ENCODE data around the gene HTR3D.
"Not testable (repeated sequence)": the region's sequence is repeated elsewhere in the genome, so short reads cannot be mapped to it uniquely, and the experiment has no call there.

The HTR3D gene

GRCh38 chr3:184068344-184068743 is 36.8 kb downstream of the HTR3D start:
- H3K4me1 ChIP-seq (ENCODE audit: control insufficient read depth, insufficient read depth, low read length, poor library complexity, severe bottlenecking): no peaks in the 10 kb centered on the region
- no peaks in the 10 kb centered on the region for H3K36me3 ChIP-seq (ENCODE audit: control insufficient read depth, insufficient read depth, low read length)
- 88 to 100% methylated on average over 2 to 4 of the region's 5 CpGs for WGBS, 2 experiments (ENCODE audit: insufficient coverage in 2 of 2)
- peaks cover 9% of the 10 kb centered on the region for H3K9me3 ChIP-seq (ENCODE audit: control insufficient read depth, low read length)
- no peak overlapping the region for H3K4me3 ChIP-seq (ENCODE audit: extremely low read depth, insufficient read depth, low read length, poor library complexity, severe bottlenecking)
- H3K27ac ChIP-seq (ENCODE audit: low read depth, low read length, severe bottlenecking): no peak overlapping the region

DNA sequence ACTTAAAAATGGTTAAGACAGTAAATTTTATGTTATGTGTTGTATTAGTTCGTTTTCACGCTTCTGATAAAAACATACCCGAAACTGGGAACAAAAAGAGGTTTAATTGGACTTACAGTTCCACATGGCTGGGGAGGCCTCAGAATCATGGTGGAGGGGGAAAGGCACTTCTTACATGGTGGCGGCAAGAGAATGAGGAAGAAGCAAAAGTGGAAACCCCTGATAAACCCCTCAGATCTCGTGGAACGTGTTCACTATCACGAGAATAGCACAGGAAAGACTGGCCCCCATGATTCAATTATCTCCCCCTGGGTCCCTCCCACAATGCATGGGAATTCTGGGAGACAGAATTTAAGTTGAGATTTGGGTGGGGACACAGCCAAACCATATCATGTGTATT is 39.6 kb downstream of the HTR3D start:
- not testable (repeated sequence) for H3K9me3 ChIP-seq (ENCODE audit: control insufficient read depth, low read length); H3K4me3 ChIP-seq (ENCODE audit: extremely low read depth, insufficient read depth, low read length, poor library complexity, severe bottlenecking); H3K36me3 ChIP-seq (ENCODE audit: control insufficient read depth, insufficient read depth, low read length); H3K27ac ChIP-seq (ENCODE audit: low read depth, low read length, severe bottlenecking); H3K4me1 ChIP-seq (ENCODE audit: control insufficient read depth, insufficient read depth, low read length, poor library complexity, severe bottlenecking)
- WGBS, 2 experiments (ENCODE audit: insufficient coverage in 2 of 2): 94 to 97% methylated on average over 3 to 7 of the region's 7 CpGs

- 79 to 84% methylated on average over 3 to 4 of the region's 4 CpGs for WGBS, 2 experiments (ENCODE audit: insufficient coverage in 2 of 2)
- Histone ChIP-seq H3K4me3 (ENCODE audit: extremely low read depth, insufficient read depth, low read length, poor library complexity, severe bottlenecking) (no peak overlapping the region), H3K27ac (ENCODE audit: low read depth, low read length, severe bottlenecking) (no peak overlapping the region), H3K36me3 (ENCODE audit: control insufficient read depth, insufficient read depth, low read length) (no peaks in the 10 kb centered on the region), H3K9me3 (ENCODE audit: control insufficient read depth, low read length) (peaks cover 9% of the 10 kb centered on the region), H3K4me1 (ENCODE audit: control insufficient read depth, insufficient read depth, low read length, poor library complexity, severe bottlenecking) (no peaks in the 10 kb centered on the region)
Measured at GRCh38 chr3:184073621-184074020, 42.1 kb downstream of the HTR3D start.

DNA sequence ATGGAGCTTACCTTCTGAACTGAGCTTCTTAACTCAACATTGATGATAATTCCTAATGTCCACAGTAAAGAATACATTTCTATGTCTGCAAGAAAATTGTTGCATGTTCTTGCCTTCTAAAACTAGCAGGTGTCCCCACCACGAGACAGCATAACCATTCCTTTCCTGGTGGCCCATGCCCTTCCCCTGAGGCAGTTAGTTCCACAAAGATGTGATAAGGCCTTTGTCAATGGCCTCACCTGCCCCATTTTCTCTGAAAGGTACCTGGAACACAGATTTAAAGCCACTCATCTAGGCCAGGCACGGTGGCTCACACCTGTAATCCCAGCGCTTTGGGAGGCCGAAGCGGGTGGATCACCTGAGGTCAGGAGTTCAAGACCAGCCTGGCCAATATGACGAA is 44.4 kb downstream of the HTR3D start:
- WGBS, 2 experiments (ENCODE audit: insufficient coverage in 2 of 2): 80 to 89% methylated on average over 1 to 2 of the region's 6 CpGs
- H3K9me3 ChIP-seq (ENCODE audit: control insufficient read depth, low read length): peaks cover 4% of the 10 kb centered on the region
- H3K4me3 ChIP-seq (ENCODE audit: extremely low read depth, insufficient read depth, low read length, poor library complexity, severe bottlenecking): no peak overlapping the region
- H3K27ac ChIP-seq (ENCODE audit: low read depth, low read length, severe bottlenecking): no peak overlapping the region
- H3K4me1 ChIP-seq (ENCODE audit: control insufficient read depth, insufficient read depth, low read length, poor library complexity, severe bottlenecking): no peaks in the 10 kb centered on the region
- no peaks in the 10 kb centered on the region for H3K36me3 ChIP-seq (ENCODE audit: control insufficient read depth, insufficient read depth, low read length)

DNA sequence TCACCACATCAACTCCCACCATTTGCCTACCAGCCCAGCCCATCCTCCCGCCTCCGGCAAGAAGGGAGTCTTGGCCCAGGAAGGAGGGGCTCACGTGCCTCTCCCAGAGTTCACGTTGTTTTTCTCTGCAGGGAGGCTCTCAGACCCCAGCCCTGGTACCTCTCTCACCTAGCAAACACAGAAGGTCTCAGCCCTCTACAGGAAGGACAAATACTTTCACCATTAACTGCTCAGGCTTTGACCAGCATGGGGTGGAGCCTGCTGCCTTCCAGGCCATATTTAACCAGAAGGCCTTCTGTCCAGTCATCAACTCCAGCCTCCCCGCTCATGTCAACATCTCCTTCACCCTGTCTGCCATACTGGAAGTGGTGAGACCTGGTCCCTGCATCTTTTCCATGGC is 46.3 kb downstream of the HTR3D start:
- H3K36me3 ChIP-seq (ENCODE audit: control insufficient read depth, insufficient read depth, low read length): no peaks in the 10 kb centered on the region
- WGBS, 2 experiments (ENCODE audit: insufficient coverage in 2 of 2): 93 to 96% methylated on average over 3 of the region's 5 CpGs
- no peaks in the 10 kb centered on the region for H3K4me1 ChIP-seq (ENCODE audit: control insufficient read depth, insufficient read depth, low read length, poor library complexity, severe bottlenecking)
- no peaks in the 10 kb centered on the region for H3K9me3 ChIP-seq (ENCODE audit: control insufficient read depth, low read length)
- no peak overlapping the region for H3K27ac ChIP-seq (ENCODE audit: low read depth, low read length, severe bottlenecking)
- no peak overlapping the region for H3K4me3 ChIP-seq (ENCODE audit: extremely low read depth, insufficient read depth, low read length, poor library complexity, severe bottlenecking)

GRCh38 chr3:184078851-184079250 is 47.3 kb downstream of the HTR3D start:
- H3K36me3 ChIP-seq (ENCODE audit: control insufficient read depth, insufficient read depth, low read length): no peaks in the 10 kb centered on the region
- no peaks in the 10 kb centered on the region for H3K9me3 ChIP-seq (ENCODE audit: control insufficient read depth, low read length)
- no peak overlapping the region for H3K4me3 ChIP-seq (ENCODE audit: extremely low read depth, insufficient read depth, low read length, poor library complexity, severe bottlenecking)
- no peak overlapping the region for H3K27ac ChIP-seq (ENCODE audit: low read depth, low read length, severe bottlenecking)
- no peaks in the 10 kb centered on the region for H3K4me1 ChIP-seq (ENCODE audit: control insufficient read depth, insufficient read depth, low read length, poor library complexity, severe bottlenecking)
- WGBS, 2 experiments (ENCODE audit: insufficient coverage in 2 of 2): 95 to 100% methylated on average over 1 to 2 of the region's 3 CpGs

DNA sequence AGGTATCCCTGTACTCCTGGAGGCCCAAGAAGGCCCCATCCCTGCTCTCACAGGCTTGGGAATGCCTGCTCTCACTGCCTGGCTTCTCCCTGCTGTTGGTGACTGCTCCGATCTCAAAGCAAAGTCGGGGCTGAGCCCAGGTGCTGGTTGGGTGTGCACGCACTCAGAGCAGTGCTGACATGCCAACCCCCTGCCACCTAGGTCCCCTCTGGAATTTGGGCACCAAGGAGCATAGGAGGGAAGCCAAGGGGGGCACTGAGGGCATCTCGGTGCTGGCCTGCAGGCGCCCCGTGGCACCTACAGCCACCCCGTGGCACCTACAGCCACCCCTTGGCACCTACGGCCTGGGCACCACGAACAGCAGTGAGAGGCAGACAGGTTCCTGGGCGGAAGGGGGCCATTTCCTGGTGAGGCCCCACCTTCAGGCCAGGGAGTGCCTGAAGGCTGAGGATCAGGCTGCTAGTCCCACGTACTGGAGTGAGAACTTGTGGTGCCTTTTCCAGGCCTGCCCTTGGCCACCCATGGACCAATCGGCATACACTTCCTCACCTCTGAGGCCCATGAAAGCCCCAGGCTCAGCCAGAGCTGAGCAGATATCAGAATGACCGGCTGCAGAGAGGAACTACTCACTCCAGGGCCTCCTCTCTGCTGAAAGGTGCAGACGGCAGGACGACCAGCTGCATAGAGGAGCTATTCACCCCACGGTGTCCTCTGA is 49.7 kb downstream of the HTR3D start:
- H3K9me3 ChIP-seq (ENCODE audit: control insufficient read depth, low read length): peaks cover 6% of the 10 kb centered on the region
- H3K4me3 ChIP-seq (ENCODE audit: extremely low read depth, insufficient read depth, low read length, poor library complexity, severe bottlenecking): no peak overlapping the region
- WGBS, 2 experiments (ENCODE audit: insufficient coverage in 2 of 2): 87 to 91% methylated on average over 12 to 15 of the region's 16 CpGs
- H3K4me1 ChIP-seq (ENCODE audit: control insufficient read depth, insufficient read depth, low read length, poor library complexity, severe bottlenecking): no peaks in the 10 kb centered on the region
- no peak overlapping the region for H3K27ac ChIP-seq (ENCODE audit: low read depth, low read length, severe bottlenecking)
- H3K36me3 ChIP-seq (ENCODE audit: control insufficient read depth, insufficient read depth, low read length): no peaks in the 10 kb centered on the region

DNA sequence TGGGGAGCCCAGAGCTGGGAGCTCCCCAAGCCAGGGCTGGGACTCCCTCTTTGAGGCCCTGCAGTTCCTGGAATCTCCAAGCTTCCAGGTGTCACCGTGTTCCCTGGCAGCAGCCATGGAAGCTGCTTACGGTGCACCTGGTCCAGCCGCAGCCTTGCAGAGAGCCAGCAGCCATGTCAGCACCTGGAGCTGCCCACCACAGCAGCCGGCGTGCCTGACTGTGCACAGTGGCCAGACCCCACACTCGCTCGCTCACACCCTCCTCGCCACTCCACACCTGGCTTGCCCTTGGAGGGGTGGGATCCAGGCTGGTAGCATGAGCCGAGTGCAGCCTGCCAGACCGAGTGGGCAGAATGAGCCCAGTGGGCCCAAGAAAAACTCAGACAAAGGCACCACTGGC is 50.5 kb downstream of the HTR3D start:
- Histone ChIP-seq H3K4me3 (ENCODE audit: extremely low read depth, insufficient read depth, low read length, poor library complexity, severe bottlenecking) (no peak overlapping the region), H3K4me1 (ENCODE audit: control insufficient read depth, insufficient read depth, low read length, poor library complexity, severe bottlenecking) (no peaks in the 10 kb centered on the region), H3K27ac (ENCODE audit: low read depth, low read length, severe bottlenecking) (no peak overlapping the region), H3K9me3 (ENCODE audit: control insufficient read depth, low read length) (peaks cover 6% of the 10 kb centered on the region), H3K36me3 (ENCODE audit: control insufficient read depth, insufficient read depth, low read length) (no peaks in the 10 kb centered on the region)
- 90% methylated on average over 10 of the region's 10 CpGs for WGBS, 2 experiments (ENCODE audit: insufficient coverage in 2 of 2)

DNA sequence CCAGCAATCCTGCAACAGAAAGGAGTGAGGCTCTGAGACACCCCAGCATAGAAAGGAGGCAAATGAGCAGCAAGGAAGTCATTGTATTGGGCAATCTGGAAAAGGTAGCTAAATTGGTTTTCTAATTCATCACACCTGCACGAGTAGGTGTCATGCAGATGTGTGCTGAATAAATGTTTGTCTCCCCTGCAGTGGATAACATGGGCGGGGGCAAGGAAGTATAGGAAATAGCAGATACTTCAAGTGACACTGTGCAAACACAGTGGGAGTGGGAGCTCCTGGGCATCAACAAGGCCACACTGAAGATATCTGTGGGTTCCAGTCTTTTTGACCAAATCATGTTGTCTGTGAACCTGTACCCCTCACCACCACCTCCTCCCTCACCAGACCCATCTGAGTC is 50.9 kb downstream of the HTR3D start:
- no peak overlapping the region for H3K4me3 ChIP-seq (ENCODE audit: extremely low read depth, insufficient read depth, low read length, poor library complexity, severe bottlenecking)
- no peaks in the 10 kb centered on the region for H3K36me3 ChIP-seq (ENCODE audit: control insufficient read depth, insufficient read depth, low read length)
- H3K9me3 ChIP-seq (ENCODE audit: control insufficient read depth, low read length): peaks cover 6% of the 10 kb centered on the region
- H3K27ac ChIP-seq (ENCODE audit: low read depth, low read length, severe bottlenecking): no peak overlapping the region
- WGBS, 2 experiments (ENCODE audit: insufficient coverage in 2 of 2): 86 to 100% methylated on average over 2 of the region's 2 CpGs
- H3K4me1 ChIP-seq (ENCODE audit: control insufficient read depth, insufficient read depth, low read length, poor library complexity, severe bottlenecking): no peaks in the 10 kb centered on the region

- Histone ChIP-seq H3K27ac (ENCODE audit: low read depth, low read length, severe bottlenecking) (peak overlapping the region; percentile 26), H3K4me1 (ENCODE audit: control insufficient read depth, insufficient read depth, low read length, poor library complexity, severe bottlenecking) (no peaks in the 10 kb centered on the region), H3K36me3 (ENCODE audit: control insufficient read depth, insufficient read depth, low read length) (no peaks in the 10 kb centered on the region), H3K9me3 (ENCODE audit: control insufficient read depth, low read length) (peaks cover 6% of the 10 kb centered on the region), H3K4me3 (ENCODE audit: extremely low read depth, insufficient read depth, low read length, poor library complexity, severe bottlenecking) (no peak overlapping the region)
- 78 to 88% methylated on average over 2 to 3 of the region's 3 CpGs for whole genome bisulfite sequencing, 2 experiments (ENCODE audit: insufficient coverage in 2 of 2)
Measured at GRCh38 chr3:184085389-184085852, 53.9 kb downstream of the HTR3D start.
